ENCODE results near the gene LRRFIP2. TPM values are rescaled to one million over a fixed set of nuclear protein-coding genes. Genes with fewer than 3 reads are reported as not detected.
A peak's percentile ranks its signal among the peaks of the same experiment; 100 is the strongest.

The LRRFIP2 gene
- total RNA-seq, 2 donors from 2014 or later, result 32.6 to 34.6 TPM

- Histone ChIP-seq H3K27ac (ENCODE audit: low read depth, low read length) (no peak overlapping the region), H3K36me3 (ENCODE audit: control insufficient read depth, insufficient read depth, low read length) (no peaks in the 10 kb centered on the region), H3K4me1 (ENCODE audit: control insufficient read depth, insufficient read depth, low read length) (no peaks in the 10 kb centered on the region), H3K4me3 (ENCODE audit: low read length) (no peak overlapping the region), H3K9me3 (ENCODE audit: control insufficient read depth, low read length) (no peaks in the 10 kb centered on the region), H3K27me3 (ENCODE audit: control insufficient read depth, insufficient read depth, low read length, poor library complexity, severe bottlenecking) (no peaks in the 10 kb centered on the region), H3K9ac (ENCODE audit: extremely low read depth, low read length, poor library complexity, severe bottlenecking) (no peak overlapping the region)
- Mint-ChIP-seq H3K36me3 (ENCODE audit: low read depth) (no peaks in the 10 kb centered on the region), H3K4me1 (peaks cover 2% of the 10 kb centered on the region), H3K27me3 (ENCODE audit: insufficient read depth) (peaks cover 1% of the 10 kb centered on the region), H3K27ac (no peak overlapping the region), H3K9me3 (peaks cover 3% of the 10 kb centered on the region), H3K4me3 (no peak overlapping the region)
- no peak for TF ChIP-seq CTCF (conservative IDR thresholded peaks at IDR 0.05)
- no peak for DNase-seq
- WGBS, 2 experiments (ENCODE audit: insufficient coverage in 1 of 2, insufficient read length in 1 of 2), result 90 to 94% methylated on average over 2 to 3 of the region's 3 CpGs
These were observed 29.9 kb upstream of the LRRFIP2 start for GRCh38 chr3:37204314-37204713.

- DNase-seq, result no peak
- H3K9me3 Mint-ChIP-seq, result peaks cover 3% of the 10 kb centered on the region
- Histone ChIP-seq H3K9me3 (ENCODE audit: control insufficient read depth, low read length) (no peaks in the 10 kb centered on the region), H3K36me3 (ENCODE audit: control insufficient read depth, insufficient read depth, low read length) (no peaks in the 10 kb centered on the region), H3K9ac (ENCODE audit: extremely low read depth, low read length, poor library complexity, severe bottlenecking) (no peak overlapping the region), H3K4me1 (ENCODE audit: control insufficient read depth, insufficient read depth, low read length) (no peaks in the 10 kb centered on the region), H3K27ac (ENCODE audit: low read depth, low read length) (no peak overlapping the region), H3K4me3 (ENCODE audit: low read length) (no peak overlapping the region), H3K27me3 (ENCODE audit: control insufficient read depth, insufficient read depth, low read length, poor library complexity, severe bottlenecking) (no peaks in the 10 kb centered on the region)
- H3K27ac Mint-ChIP-seq, result no peak overlapping the region
- no peaks in the 10 kb centered on the region for H3K36me3 Mint-ChIP-seq (ENCODE audit: low read depth)
- no peak for TF ChIP-seq CTCF (conservative IDR thresholded peaks at IDR 0.05)
- WGBS, 2 experiments (ENCODE audit: insufficient coverage in 1 of 2, insufficient read length in 1 of 2), result 94 to 96% methylated on average over 3 of the region's 3 CpGs
- peaks cover 10% of the 10 kb centered on the region for H3K4me1 Mint-ChIP-seq
- H3K4me3 Mint-ChIP-seq, result no peak overlapping the region
- peaks cover 1% of the 10 kb centered on the region for H3K27me3 Mint-ChIP-seq (ENCODE audit: insufficient read depth)
These were observed 27.7 kb upstream of the LRRFIP2 start for GRCh38 chr3:37202035-37202434.

GRCh38 chr3:37200141-37200540 lies 25.8 kb upstream of the LRRFIP2 start:
- no peak for TF ChIP-seq CTCF (conservative IDR thresholded peaks at IDR 0.05)
- Histone ChIP-seq H3K9ac (ENCODE audit: extremely low read depth, low read length, poor library complexity, severe bottlenecking) (no peak overlapping the region), H3K9me3 (ENCODE audit: control insufficient read depth, low read length) (no peaks in the 10 kb centered on the region), H3K27ac (ENCODE audit: low read depth, low read length) (no peak overlapping the region), H3K36me3 (ENCODE audit: control insufficient read depth, insufficient read depth, low read length) (no peaks in the 10 kb centered on the region), H3K27me3 (ENCODE audit: control insufficient read depth, insufficient read depth, low read length, poor library complexity, severe bottlenecking) (no peaks in the 10 kb centered on the region), H3K4me1 (ENCODE audit: control insufficient read depth, insufficient read depth, low read length) (no peaks in the 10 kb centered on the region), H3K4me3 (ENCODE audit: low read length) (no peak overlapping the region)
- 80 to 100% methylated on average over 1 to 4 of the region's 4 CpGs for WGBS, 2 experiments (ENCODE audit: insufficient coverage in 1 of 2, insufficient read length in 1 of 2)
- Mint-ChIP-seq H3K4me3 (no peak overlapping the region), H3K9me3 (peaks cover 3% of the 10 kb centered on the region), H3K27ac (peak overlapping the region; percentile 71), H3K4me1 (peaks cover 10% of the 10 kb centered on the region), H3K36me3 (ENCODE audit: low read depth) (no peaks in the 10 kb centered on the region), H3K27me3 (ENCODE audit: insufficient read depth) (no peaks in the 10 kb centered on the region)
- peak; percentile 68 for DNase-seq

Data from endodermal cell (in vitro differentiated cells).